Cardiac fibroblast (primary cell): Measurements from ENCODE around the gene TLR4.

Source experiments
- DNase-seq, 2 donors: peaks; one replicate each; pipeline versions ENCODE4 v3.0.0 to v3.0.0-alpha.2; 2010; ENCODE audit warnings: low read depth in 2 of 2
- H3K4me3 ChIP-seq, 2 donors: replicated peaks in 1 of 2; 1 replicate in 1 of 2; 2 replicates in 1 of 2; pipeline ENCODE4 v1.5.1; 2011; ENCODE audit warnings: low read depth in 2 of 2, low read length in 2 of 2, mild to moderate bottlenecking in 2 of 2, moderate library complexity in 1 of 2
- TF ChIP-seq, protein P1 (sequence below): IDR thresholded peaks from one replicate; pipeline ENCODE4 v1.5.1; 2011; ENCODE audit warnings: low read depth, mild to moderate bottlenecking, low read length, inconsistent platforms

Gene TLR4

GRCh38 chr9:117704024-117704575 is at the start of gene TLR4:
TLR4 (plus strand) TSS chr9:117704403; CDS start chr9:117704473, 70 bp downstream.
- peak within 1 kb of the TSS; percentile 47 to 61 for H3K4me3 ChIP-seq
- TF ChIP-seq, protein P1, sequence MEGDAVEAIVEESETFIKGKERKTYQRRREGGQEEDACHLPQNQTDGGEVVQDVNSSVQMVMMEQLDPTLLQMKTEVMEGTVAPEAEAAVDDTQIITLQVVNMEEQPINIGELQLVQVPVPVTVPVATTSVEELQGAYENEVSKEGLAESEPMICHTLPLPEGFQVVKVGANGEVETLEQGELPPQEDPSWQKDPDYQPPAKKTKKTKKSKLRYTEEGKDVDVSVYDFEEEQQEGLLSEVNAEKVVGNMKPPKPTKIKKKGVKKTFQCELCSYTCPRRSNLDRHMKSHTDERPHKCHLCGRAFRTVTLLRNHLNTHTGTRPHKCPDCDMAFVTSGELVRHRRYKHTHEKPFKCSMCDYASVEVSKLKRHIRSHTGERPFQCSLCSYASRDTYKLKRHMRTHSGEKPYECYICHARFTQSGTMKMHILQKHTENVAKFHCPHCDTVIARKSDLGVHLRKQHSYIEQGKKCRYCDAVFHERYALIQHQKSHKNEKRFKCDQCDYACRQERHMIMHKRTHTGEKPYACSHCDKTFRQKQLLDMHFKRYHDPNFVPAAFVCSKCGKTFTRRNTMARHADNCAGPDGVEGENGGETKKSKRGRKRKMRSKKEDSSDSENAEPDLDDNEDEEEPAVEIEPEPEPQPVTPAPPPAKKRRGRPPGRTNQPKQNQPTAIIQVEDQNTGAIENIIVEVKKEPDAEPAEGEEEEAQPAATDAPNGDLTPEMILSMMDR: no peak
- peak; percentile 88 to 95 for DNase-seq

DNA sequence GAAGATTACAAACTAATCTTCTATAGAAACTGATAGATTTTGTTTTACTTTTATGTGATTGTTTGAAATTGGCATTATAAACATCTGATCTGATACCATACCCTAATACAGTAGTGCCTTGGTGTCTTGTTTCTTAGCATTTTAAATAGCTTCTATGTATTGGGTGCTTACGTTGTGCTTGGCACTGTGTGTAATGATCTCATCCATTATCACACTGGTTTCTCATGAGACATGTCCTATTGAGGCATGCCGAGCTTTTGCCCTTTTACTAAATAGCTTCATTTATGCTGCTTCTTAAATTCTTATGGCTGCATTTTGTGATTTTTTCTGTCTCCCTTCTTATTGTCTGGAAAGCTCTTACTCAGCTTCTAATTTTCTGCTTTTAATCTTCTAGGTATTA is 48.2 kb upstream of the TLR4 start:
- peak; percentile 15 to 74 for DNase-seq

GRCh38 chr9:117662651-117663050 is 41.6 kb upstream of the TLR4 start:
- no peak overlapping the region for H3K4me3 ChIP-seq
- DNase-seq: no peak
- TF ChIP-seq, protein P1: no peak

More for the DNA sequence above, 48.2 kb upstream of the TLR4 start:
- TF ChIP-seq, protein P1: no peak
- no peak overlapping the region for H3K4me3 ChIP-seq

DNA sequence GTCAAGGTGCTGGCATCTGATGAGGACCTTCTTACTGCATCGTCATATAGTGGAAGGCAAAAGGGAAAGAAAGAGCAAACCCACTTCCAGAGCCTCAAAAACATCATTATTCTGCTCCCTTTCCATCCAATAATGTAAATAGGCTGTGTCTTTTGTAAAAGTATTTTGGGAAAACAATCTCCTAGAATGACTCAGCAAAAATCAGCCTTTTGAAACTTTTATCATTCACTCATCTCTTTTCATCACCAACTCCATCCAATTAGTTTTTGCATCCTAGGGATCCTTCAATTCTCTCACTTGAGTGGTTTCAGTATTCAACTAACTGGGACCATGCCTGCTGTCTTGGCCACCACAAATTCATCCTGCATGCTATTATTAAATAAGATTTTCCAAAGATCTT is 39.8 kb upstream of the TLR4 start:
- TF ChIP-seq, protein P1: no peak
- H3K4me3 ChIP-seq: no peak overlapping the region
- DNase-seq: no peak

DNA sequence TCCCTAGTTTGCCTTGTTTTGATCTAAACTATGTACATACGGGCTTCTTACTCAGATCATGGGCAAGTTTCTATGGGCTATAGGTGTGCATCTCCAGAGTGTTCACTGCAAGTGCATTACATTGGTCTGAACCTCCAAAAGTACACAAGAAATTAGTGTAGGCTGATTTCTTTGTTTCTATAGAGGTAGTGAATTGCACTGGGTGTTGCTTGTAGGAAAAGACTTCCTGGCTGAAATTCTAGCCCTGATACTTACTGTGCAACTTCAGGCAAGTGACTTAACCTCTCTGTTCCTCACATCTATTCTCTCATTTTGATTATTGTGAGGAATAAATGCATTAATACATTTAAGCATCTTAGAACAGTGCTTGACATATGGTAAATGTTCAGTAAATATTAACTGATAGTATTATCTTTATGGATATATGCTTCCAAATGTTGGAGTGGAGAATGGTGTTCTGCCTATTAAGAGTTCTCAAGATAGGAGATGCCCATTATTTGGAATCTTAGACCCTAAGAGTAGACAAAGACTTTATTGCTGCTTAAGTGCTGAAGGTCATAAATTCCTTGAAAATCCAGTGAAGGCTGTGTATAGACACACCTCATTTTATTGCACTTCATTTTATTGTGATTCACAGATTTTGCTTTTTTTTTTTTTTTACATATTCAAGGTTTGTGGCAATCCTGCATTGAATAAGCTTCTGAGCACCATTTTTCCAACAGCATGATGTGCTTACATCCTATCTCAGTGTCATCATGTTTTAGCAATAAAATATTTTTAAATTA is 38.4 kb upstream of the TLR4 start:
- no peak for DNase-seq
- H3K4me3 ChIP-seq: no peak overlapping the region
- TF ChIP-seq, protein P1: no peak

GRCh38 chr9:117671468-117671867 is 32.7 kb upstream of the TLR4 start:
- TF ChIP-seq, protein P1: no peak
- no peak overlapping the region for H3K4me3 ChIP-seq
- DNase-seq: peak in 1 of 2 donors; percentile 46
